Liver (tissue), 9 donors: ENCODE data around the gene MGME1. TPM values are rescaled to one million over a fixed set of nuclear protein-coding genes. Genes with fewer than 3 reads are reported as not detected.

Experiments used
- DNase-seq: peaks from one replicate; pipeline ENCODE4 v3.0.0-alpha.2; 2017; ENCODE audit warnings: low spot score
- H3K27ac ChIP-seq, 2 donors: one replicate each; pipeline ENCODE4 v1.7.0; 2013; ENCODE audit warnings: inconsistent platforms in 2 of 2, low read length in 2 of 2, control low read depth in 1 of 2, low read depth in 1 of 2, mild to moderate bottlenecking in 1 of 2
- H3K27me3 ChIP-seq, 4 donors: one replicate each; pipeline versions ENCODE4 v1.6.1 to v1.7.0; 2013; ENCODE audit warnings: low read length in 3 of 4, inconsistent platforms in 1 of 4, mild to moderate bottlenecking in 1 of 4, moderate library complexity in 1 of 4; ENCODE audit not compliant: control insufficient read depth in 4 of 4, insufficient read depth in 4 of 4
- H3K36me3 ChIP-seq, 4 donors: one replicate each; pipeline versions ENCODE4 v1.6.1 to v1.7.0; 2013; ENCODE audit warnings: low read length in 3 of 4, mild to moderate bottlenecking in 3 of 4, low read depth in 1 of 4, moderate library complexity in 1 of 4; ENCODE audit not compliant: control insufficient read depth in 4 of 4, insufficient read depth in 3 of 4
- H3K4me1 ChIP-seq, 4 donors: one replicate each; pipeline versions ENCODE4 v1.6.1 to v1.7.0; 2013; ENCODE audit warnings: low read length in 3 of 4, mild to moderate bottlenecking in 3 of 4, moderate library complexity in 1 of 4; ENCODE audit not compliant: control insufficient read depth in 4 of 4, insufficient read depth in 4 of 4
- H3K4me3 ChIP-seq, 3 donors: one replicate each; pipeline versions ENCODE4 v1.6.1 to v1.7.0; 2013; ENCODE audit warnings: low read length in 3 of 3, control low read depth in 1 of 3, low read depth in 1 of 3, mild to moderate bottlenecking in 1 of 3
- H3K9ac ChIP-seq, 2 donors: one replicate each; pipeline ENCODE4 v1.7.0; 2013; ENCODE audit warnings: low read length in 2 of 2, mild to moderate bottlenecking in 2 of 2, moderate library complexity in 2 of 2, control low read depth in 1 of 2, low read depth in 1 of 2
- H3K9me3 ChIP-seq, 4 donors: one replicate each; pipeline versions ENCODE4 v1.6.1 to v1.7.0; 2013; ENCODE audit warnings: low read length in 3 of 4; ENCODE audit not compliant: control insufficient read depth in 4 of 4
- EGR1 ChIP-seq, 2 donors: IDR thresholded peaks; 2 replicates each; pipeline ENCODE4 v1.6.1; 2016 to 2018; ENCODE audit warnings: antibody characterized with exemption in 2 of 2, low read depth in 2 of 2
- FOXA1 ChIP-seq: IDR thresholded peaks from 2 replicates; pipeline ENCODE4 v1.6.1; 2016; ENCODE audit warnings: antibody characterized with exemption
- FOXA2 ChIP-seq: IDR thresholded peaks from 2 replicates; pipeline ENCODE4 v1.6.1; 2016; ENCODE audit warnings: antibody characterized with exemption
- GABPA ChIP-seq, 2 donors: IDR thresholded peaks in 1 of 2; conservative IDR thresholded peaks in 1 of 2; 2 replicates each; pipeline ENCODE4 v1.6.1; 2016; ENCODE audit warnings: antibody characterized with exemption in 2 of 2, mild to moderate bottlenecking in 1 of 2, moderate library complexity in 1 of 2
- HNF4A ChIP-seq, 2 donors: conservative IDR thresholded peaks; 2 replicates each; pipeline ENCODE4 v1.6.1; 2016; ENCODE audit warnings: antibody characterized with exemption in 2 of 2, mild to moderate bottlenecking in 2 of 2
- HNF4G ChIP-seq: IDR thresholded peaks from 2 replicates; pipeline ENCODE4 v1.6.1; 2016; ENCODE audit warnings: antibody characterized with exemption
- NR2F2 ChIP-seq: IDR thresholded peaks from 2 replicates; pipeline ENCODE4 v1.6.1; 2016; ENCODE audit warnings: antibody characterized with exemption
- RAD21 ChIP-seq, 2 donors: IDR thresholded peaks; 2 replicates each; pipeline ENCODE4 v1.6.1; 2016; ENCODE audit warnings: antibody characterized with exemption in 2 of 2, mild to moderate bottlenecking in 2 of 2
- RXRA ChIP-seq, 2 donors: IDR thresholded peaks; 2 replicates each; pipeline ENCODE4 v1.6.1; 2017 to 2018; ENCODE audit warnings: antibody characterized with exemption in 2 of 2, mild to moderate bottlenecking in 1 of 2
- SP1 ChIP-seq: IDR thresholded peaks from 2 replicates; pipeline ENCODE4 v1.6.1; 2018; ENCODE audit warnings: antibody characterized with exemption, mild to moderate bottlenecking
- TAF1 ChIP-seq: conservative IDR thresholded peaks from 2 replicates; pipeline ENCODE4 v1.6.1; 2016; ENCODE audit warnings: antibody characterized with exemption, mild to moderate bottlenecking
- YY1 ChIP-seq: IDR thresholded peaks from 2 replicates; pipeline ENCODE4 v1.6.1; 2016; ENCODE audit warnings: antibody characterized with exemption, mild to moderate bottlenecking
- WGBS: extraction: QIAGEN DNeasy Blood & Tissue Kit; methylation state at CpG from one replicate; pipeline ENCODE4 v1.1.7; 2013; 5-methylcytosine and 5-hydroxymethylcytosine counted together
- polyA plus RNA-seq, 2 donors: library from polyadenylated mRNA; stranded (reverse) in 1 of 2; unstranded in 1 of 2; fragments of 200-250 nt in 1 of 2; fragments of >200 nt in 1 of 2; fragmentation: Nextera tagmentation in 1 of 2; extraction: Ambion mirVana in 1 of 2; gene quantifications; one replicate each; pipeline versions ENCODE4 v1.2.1 to v1.2.3, GENCODE V29; 2013 to 2015
- total RNA-seq, 2 donors: library from RNA; depleted of rRNA; stranded (reverse); fragments of >200 nt; gene quantifications; one replicate each; pipeline ENCODE4 v1.2.3, GENCODE V29; 2014
- TF ChIP-seq, protein P1 (sequence below): IDR thresholded peaks from 2 replicates; pipeline ENCODE4 v1.6.1; 2016; ENCODE audit warnings: antibody characterized with exemption
- TF ChIP-seq, protein P2 (sequence below): IDR thresholded peaks from 2 replicates; pipeline ENCODE4 v1.6.1; 2016; ENCODE audit warnings: antibody characterized with exemption, mild to moderate bottlenecking
- TF ChIP-seq, protein P3 (sequence below): IDR thresholded peaks from 2 replicates; pipeline ENCODE4 v1.6.1; 2016; ENCODE audit warnings: antibody characterized with exemption
- TF ChIP-seq, protein P4 (sequence below): IDR thresholded peaks from 2 replicates; pipeline ENCODE4 v1.6.1; 2016; ENCODE audit warnings: antibody characterized with exemption
- TF ChIP-seq, protein P5 (sequence below): fragments of 150-350 bp; IDR thresholded peaks from 2 replicates; pipeline ENCODE4 v1.5.1; 2017; ENCODE audit warnings: improper control_type of control experiment, low read depth, low read length; ENCODE audit not compliant: missing input control
- donor health status: healthy.
- donor health status: healthy.
- donor health status: healthy.
- donor health status: healthy.
- donor health status: healthy.

Gene MGME1
- total and polyA plus RNA-seq, 4 donors: 4.2 to 26.8 (median 6.7) TPM

DNA sequence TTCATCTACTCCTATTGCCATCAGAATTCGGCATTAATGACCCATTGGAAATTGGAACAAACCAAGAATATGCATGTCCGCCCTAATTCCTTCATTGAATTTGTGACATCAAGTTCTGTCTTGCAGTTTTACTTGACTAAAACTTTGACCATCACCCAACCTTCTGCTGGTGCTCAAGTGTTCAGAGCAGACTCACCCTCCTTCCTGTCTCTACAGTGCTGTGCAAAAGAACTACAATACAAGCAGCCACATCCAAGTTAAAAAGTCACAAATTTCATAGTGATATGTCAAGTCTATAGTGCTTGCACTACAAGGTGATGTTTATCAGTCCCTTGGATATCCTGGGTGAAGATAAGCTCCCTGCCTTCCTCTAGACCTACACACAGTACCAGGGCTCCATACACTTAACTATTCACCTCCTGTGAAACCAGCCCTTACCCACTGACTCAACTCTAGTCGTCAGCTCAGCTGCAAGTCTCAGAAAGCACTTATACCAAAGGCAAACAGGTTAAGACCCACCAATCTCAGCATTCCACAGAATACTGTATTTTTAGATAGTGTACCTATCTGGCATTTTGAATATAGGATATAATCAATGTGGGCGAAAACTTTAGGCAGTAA lies 23.9 kb upstream of the MGME1 start:
- Histone ChIP-seq H3K27ac (no peak overlapping the region), H3K27me3 (no peaks in the 10 kb centered on the region), H3K4me3 (no peak overlapping the region), H3K9ac (no peak overlapping the region), H3K36me3 (peaks cover 5 to 68% (median 58%) of the 10 kb centered on the region in 4 donors), H3K4me1 (peaks cover 0 to 4% (median 1%) of the 10 kb centered on the region in 4 donors), H3K9me3 (no peaks in the 10 kb centered on the region)
- no peak for TF ChIP-seq EGR1 (IDR thresholded peaks at IDR 0.05; ENCODE audit: low read depth in 2 of 2)
- 95% methylated on average over 4 of the region's 4 CpGs for WGBS
- no peak for DNase-seq

DNA sequence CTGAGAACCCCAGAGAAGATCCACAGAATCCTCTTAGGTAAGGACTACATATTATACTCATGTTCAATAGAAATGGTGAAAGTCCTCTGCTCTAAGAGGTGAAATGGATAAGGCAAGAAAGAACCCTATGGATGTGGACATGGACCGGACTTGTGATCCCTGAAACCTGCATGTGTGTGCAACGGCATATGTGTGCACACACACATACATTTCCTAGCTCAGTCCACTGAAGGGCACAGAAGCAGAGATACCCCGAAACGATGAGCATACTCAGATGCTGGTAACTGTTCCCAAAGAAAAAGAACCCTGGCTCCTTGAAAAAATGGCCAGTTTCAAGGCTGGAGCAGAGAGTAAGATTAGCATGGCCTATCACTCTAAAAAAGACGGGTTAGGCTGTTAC lies 22.8 kb upstream of the MGME1 start:
- H3K9ac ChIP-seq: no peak overlapping the region
- WGBS: 96% methylated on average over 5 of the region's 5 CpGs
- DNase-seq: no peak
- H3K36me3 ChIP-seq: peaks cover 7 to 79% (median 65%) of the 10 kb centered on the region in 4 donors
- H3K27ac ChIP-seq: no peak overlapping the region
- peaks cover 0 to 3% (median 0%) of the 10 kb centered on the region in 4 donors for H3K4me1 ChIP-seq
- H3K27me3 ChIP-seq: no peaks in the 10 kb centered on the region
- H3K4me3 ChIP-seq: no peak overlapping the region
- no peaks in the 10 kb centered on the region for H3K9me3 ChIP-seq
- TF ChIP-seq NR2F2 (no peak), HNF4G (no peak), RAD21 (IDR thresholded peaks at IDR 0.05) (no peak), GABPA (IDR thresholded peaks at IDR 0.05 in 1 of 2, conservative IDR thresholded peaks at IDR 0.05 in 1 of 2) (no peak), FOXA1 (no peak), FOXA2 (no peak), YY1 (no peak), HNF4A (conservative IDR thresholded peaks at IDR 0.05) (no peak), TAF1 (no peak), SP1 (no peak), EGR1 (IDR thresholded peaks at IDR 0.05; ENCODE audit: low read depth in 2 of 2) (no peak), RXRA (IDR thresholded peaks at IDR 0.05) (no peak)
- TF ChIP-seq, protein P1, sequence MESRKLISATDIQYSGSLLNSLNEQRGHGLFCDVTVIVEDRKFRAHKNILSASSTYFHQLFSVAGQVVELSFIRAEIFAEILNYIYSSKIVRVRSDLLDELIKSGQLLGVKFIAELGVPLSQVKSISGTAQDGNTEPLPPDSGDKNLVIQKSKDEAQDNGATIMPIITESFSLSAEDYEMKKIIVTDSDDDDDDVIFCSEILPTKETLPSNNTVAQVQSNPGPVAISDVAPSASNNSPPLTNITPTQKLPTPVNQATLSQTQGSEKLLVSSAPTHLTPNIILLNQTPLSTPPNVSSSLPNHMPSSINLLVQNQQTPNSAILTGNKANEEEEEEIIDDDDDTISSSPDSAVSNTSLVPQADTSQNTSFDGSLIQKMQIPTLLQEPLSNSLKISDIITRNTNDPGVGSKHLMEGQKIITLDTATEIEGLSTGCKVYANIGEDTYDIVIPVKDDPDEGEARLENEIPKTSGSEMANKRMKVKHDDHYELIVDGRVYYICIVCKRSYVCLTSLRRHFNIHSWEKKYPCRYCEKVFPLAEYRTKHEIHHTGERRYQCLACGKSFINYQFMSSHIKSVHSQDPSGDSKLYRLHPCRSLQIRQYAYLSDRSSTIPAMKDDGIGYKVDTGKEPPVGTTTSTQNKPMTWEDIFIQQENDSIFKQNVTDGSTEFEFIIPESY: no peak
- TF ChIP-seq, protein P2, sequence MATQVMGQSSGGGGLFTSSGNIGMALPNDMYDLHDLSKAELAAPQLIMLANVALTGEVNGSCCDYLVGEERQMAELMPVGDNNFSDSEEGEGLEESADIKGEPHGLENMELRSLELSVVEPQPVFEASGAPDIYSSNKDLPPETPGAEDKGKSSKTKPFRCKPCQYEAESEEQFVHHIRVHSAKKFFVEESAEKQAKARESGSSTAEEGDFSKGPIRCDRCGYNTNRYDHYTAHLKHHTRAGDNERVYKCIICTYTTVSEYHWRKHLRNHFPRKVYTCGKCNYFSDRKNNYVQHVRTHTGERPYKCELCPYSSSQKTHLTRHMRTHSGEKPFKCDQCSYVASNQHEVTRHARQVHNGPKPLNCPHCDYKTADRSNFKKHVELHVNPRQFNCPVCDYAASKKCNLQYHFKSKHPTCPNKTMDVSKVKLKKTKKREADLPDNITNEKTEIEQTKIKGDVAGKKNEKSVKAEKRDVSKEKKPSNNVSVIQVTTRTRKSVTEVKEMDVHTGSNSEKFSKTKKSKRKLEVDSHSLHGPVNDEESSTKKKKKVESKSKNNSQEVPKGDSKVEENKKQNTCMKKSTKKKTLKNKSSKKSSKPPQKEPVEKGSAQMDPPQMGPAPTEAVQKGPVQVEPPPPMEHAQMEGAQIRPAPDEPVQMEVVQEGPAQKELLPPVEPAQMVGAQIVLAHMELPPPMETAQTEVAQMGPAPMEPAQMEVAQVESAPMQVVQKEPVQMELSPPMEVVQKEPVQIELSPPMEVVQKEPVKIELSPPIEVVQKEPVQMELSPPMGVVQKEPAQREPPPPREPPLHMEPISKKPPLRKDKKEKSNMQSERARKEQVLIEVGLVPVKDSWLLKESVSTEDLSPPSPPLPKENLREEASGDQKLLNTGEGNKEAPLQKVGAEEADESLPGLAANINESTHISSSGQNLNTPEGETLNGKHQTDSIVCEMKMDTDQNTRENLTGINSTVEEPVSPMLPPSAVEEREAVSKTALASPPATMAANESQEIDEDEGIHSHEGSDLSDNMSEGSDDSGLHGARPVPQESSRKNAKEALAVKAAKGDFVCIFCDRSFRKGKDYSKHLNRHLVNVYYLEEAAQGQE: no peak
- TF ChIP-seq, protein P3, sequence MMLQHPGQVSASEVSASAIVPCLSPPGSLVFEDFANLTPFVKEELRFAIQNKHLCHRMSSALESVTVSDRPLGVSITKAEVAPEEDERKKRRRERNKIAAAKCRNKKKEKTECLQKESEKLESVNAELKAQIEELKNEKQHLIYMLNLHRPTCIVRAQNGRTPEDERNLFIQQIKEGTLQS: no peak
- TF ChIP-seq, protein P4, sequence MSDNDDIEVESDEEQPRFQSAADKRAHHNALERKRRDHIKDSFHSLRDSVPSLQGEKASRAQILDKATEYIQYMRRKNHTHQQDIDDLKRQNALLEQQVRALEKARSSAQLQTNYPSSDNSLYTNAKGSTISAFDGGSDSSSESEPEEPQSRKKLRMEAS: no peak
- TF ChIP-seq, protein P5, sequence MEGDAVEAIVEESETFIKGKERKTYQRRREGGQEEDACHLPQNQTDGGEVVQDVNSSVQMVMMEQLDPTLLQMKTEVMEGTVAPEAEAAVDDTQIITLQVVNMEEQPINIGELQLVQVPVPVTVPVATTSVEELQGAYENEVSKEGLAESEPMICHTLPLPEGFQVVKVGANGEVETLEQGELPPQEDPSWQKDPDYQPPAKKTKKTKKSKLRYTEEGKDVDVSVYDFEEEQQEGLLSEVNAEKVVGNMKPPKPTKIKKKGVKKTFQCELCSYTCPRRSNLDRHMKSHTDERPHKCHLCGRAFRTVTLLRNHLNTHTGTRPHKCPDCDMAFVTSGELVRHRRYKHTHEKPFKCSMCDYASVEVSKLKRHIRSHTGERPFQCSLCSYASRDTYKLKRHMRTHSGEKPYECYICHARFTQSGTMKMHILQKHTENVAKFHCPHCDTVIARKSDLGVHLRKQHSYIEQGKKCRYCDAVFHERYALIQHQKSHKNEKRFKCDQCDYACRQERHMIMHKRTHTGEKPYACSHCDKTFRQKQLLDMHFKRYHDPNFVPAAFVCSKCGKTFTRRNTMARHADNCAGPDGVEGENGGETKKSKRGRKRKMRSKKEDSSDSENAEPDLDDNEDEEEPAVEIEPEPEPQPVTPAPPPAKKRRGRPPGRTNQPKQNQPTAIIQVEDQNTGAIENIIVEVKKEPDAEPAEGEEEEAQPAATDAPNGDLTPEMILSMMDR: no peak
